Frontal cortex (tissue), 4 donors: ENCODE measurements around the gene SDK2. TPM values are rescaled to one million over a fixed set of nuclear protein-coding genes. Genes with fewer than 3 reads are reported as not detected.

Source experiments
- DNase-seq, 2 donors: peaks; one replicate each; pipeline ENCODE4 v3.0.0; 2012; ENCODE audit warnings: low spot score in 2 of 2
- FAIRE-seq: peaks from 2 replicates; lab custom pipeline; 2012; peaks lifted over from hg19 to GRCh38; lab: Jason Lieb, UNC
- total RNA-seq: library from RNA; depleted of rRNA; stranded (reverse); fragments of >200 nt; gene quantifications from one replicate; pipeline ENCODE4 v1.2.3, GENCODE V29; 2014
- donor health status: control.
- donor health status: control.
- donor health status: control.

SDK2 gene
- total RNA-seq, 1 donor from 2014 or later: 6.9 TPM

GRCh38 chr17:73657473-73658116, 13.3 kb upstream of the SDK2 start:
- FAIRE-seq: no peak
- DNase-seq: no peak

- FAIRE-seq (no peak), DNase-seq (no peak)
Measured at GRCh38 chr17:73654241-73654640, 10.0 kb upstream of the SDK2 start.

- no peak for DNase-seq
- no peak for FAIRE-seq
Measured at GRCh38 chr17:73653810-73654209, 9.6 kb upstream of the SDK2 start.

- DNase-seq: no peak
- no peak for FAIRE-seq
Measured at GRCh38 chr17:73652886-73653480, 8.7 kb upstream of the SDK2 start.

- FAIRE-seq (no peak), DNase-seq (no peak)
Measured at GRCh38 chr17:73650617-73651200, 6.5 kb upstream of the SDK2 start.

- DNase-seq (no peak), FAIRE-seq (no peak)
Measured at GRCh38 chr17:73650140-73650539, 5.9 kb upstream of the SDK2 start.

- no peak for FAIRE-seq
- no peak for DNase-seq
Measured at GRCh38 chr17:73648974-73649373, 4.7 kb upstream of the SDK2 start.

- no peak for FAIRE-seq
- no peak for DNase-seq
Measured at GRCh38 chr17:73648543-73648820, 4.2 kb upstream of the SDK2 start.

GRCh38 chr17:73647772-73648542, 3.7 kb upstream of the SDK2 start:
- FAIRE-seq: no peak
- no peak for DNase-seq

GRCh38 chr17:73647301-73647695, 3.1 kb upstream of the SDK2 start:
- DNase-seq (no peak), FAIRE-seq (no peak)

GRCh38 chr17:73646409-73647300, 2.4 kb upstream of the SDK2 start:
- no peak for FAIRE-seq
- no peak for DNase-seq

- FAIRE-seq: no peak
- peak; percentile 83 to 89 for DNase-seq
Measured at GRCh38 chr17:73645050-73645871, 1.0 kb upstream of the SDK2 start.

- no peak for DNase-seq
- FAIRE-seq: no peak
Measured at GRCh38 chr17:73643852-73644144, 447 bp downstream of the SDK2 start.

- DNase-seq (peak; percentile 58 to 59), FAIRE-seq (no peak)
Measured at GRCh38 chr17:73643001-73643851, 1.0 kb downstream of the SDK2 start.

- no peak for DNase-seq
- FAIRE-seq: no peak
Measured at GRCh38 chr17:73642659-73643000, 1.6 kb downstream of the SDK2 start.

- DNase-seq (no peak), FAIRE-seq (no peak)
Measured at GRCh38 chr17:73641826-73642600, 2.2 kb downstream of the SDK2 start.

- no peak for DNase-seq
- no peak for FAIRE-seq
Measured at GRCh38 chr17:73640691-73641090, 3.6 kb downstream of the SDK2 start.

- FAIRE-seq: no peak
Measured at GRCh38 chr17:73639932-73640331, 4.3 kb downstream of the SDK2 start.

More at GRCh38 chr17:73639932-73640331, 4.3 kb downstream of the SDK2 start:
- DNase-seq: no peak
